BE2C (cell line): ENCODE data around the gene SLC8B1.

Source experiments
- DNase-seq: peaks from one replicate; pipeline ENCODE4 v3.0.0-alpha.2; 2020
- H3K27me3 ChIP-seq: fragments of 250-450 bp; sonication (Bioruptor Pico); 2 replicates; pipeline ENCODE4 v1.5.1; 2020; ENCODE audit warnings: mild to moderate bottlenecking
- H3K36me3 ChIP-seq: fragments of 250-450 bp; sonication (Bioruptor Pico); 2 replicates; pipeline ENCODE4 v1.5.1; 2020; ENCODE audit warnings: mild to moderate bottlenecking
- H3K4me1 ChIP-seq: fragments of 250-450 bp; sonication (Bioruptor Pico); 2 replicates; pipeline ENCODE4 v1.5.1; 2020
- H3K4me3 ChIP-seq: 2 replicates; pipeline ENCODE4 v1.5.1; 2011; ENCODE audit warnings: low read depth, low read length
- H3K9me3 ChIP-seq: fragments of 250-450 bp; sonication (Bioruptor Pico); 2 replicates; pipeline ENCODE4 v1.5.1; 2020
- TF ChIP-seq, protein P1 (sequence below): IDR thresholded peaks from 2 replicates; pipeline ENCODE4 v1.5.1; 2012; ENCODE audit warnings: mild to moderate bottlenecking, low read depth, low read length

The SLC8B1 gene

DNA sequence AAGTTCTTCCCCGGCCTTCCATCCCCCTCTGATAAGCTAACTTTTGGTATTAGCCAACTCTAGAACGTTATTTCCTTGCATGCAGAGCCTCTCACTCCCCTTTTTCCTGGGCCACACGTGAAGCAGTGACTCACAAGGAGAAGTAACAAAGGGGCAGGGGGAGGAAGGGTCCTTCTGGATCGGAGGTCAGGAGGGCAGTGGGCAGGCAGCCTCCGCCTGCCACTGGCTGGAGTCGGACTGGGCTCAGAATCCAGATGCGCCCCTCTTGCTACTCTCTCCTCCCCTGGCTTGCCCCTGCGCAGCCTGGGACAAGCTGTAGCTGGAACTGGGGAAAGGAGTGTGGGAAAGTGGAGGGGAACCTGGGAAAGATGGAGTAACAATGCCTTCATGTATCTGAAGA is 58.6 kb downstream of the SLC8B1 start:
- Histone ChIP-seq H3K4me3 (no peak overlapping the region), H3K36me3 (peaks cover 4% of the 10 kb centered on the region), H3K9me3 (no peaks in the 10 kb centered on the region), H3K4me1 (peaks cover 9% of the 10 kb centered on the region), H3K27me3 (no peaks in the 10 kb centered on the region)
- TF ChIP-seq, protein P1, sequence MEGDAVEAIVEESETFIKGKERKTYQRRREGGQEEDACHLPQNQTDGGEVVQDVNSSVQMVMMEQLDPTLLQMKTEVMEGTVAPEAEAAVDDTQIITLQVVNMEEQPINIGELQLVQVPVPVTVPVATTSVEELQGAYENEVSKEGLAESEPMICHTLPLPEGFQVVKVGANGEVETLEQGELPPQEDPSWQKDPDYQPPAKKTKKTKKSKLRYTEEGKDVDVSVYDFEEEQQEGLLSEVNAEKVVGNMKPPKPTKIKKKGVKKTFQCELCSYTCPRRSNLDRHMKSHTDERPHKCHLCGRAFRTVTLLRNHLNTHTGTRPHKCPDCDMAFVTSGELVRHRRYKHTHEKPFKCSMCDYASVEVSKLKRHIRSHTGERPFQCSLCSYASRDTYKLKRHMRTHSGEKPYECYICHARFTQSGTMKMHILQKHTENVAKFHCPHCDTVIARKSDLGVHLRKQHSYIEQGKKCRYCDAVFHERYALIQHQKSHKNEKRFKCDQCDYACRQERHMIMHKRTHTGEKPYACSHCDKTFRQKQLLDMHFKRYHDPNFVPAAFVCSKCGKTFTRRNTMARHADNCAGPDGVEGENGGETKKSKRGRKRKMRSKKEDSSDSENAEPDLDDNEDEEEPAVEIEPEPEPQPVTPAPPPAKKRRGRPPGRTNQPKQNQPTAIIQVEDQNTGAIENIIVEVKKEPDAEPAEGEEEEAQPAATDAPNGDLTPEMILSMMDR: no peak
- no peak for DNase-seq

DNA sequence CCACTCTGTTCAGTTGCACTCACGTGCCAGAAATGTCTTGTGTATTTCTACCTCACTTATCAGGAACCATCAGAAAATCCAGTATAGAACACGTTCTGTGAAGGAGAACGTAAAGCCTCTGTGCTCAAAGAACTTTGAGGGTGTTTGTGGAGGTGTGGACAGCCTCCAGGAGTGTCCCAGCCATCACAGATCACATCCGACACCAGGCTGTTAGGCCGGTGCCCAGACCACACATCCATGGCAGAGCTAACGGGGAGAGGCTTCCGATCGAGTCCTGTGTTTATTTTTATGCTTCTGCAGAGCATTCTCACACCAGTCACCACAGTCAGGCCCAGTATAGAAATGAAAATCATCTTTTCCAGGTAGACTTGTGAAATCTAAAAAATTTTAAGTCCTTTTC is 60.1 kb downstream of the SLC8B1 start:
- Histone ChIP-seq H3K4me1 (peaks cover 9% of the 10 kb centered on the region), H3K4me3 (no peak overlapping the region), H3K27me3 (no peaks in the 10 kb centered on the region), H3K9me3 (no peaks in the 10 kb centered on the region), H3K36me3 (peaks cover 6% of the 10 kb centered on the region)
- no peak for DNase-seq
- TF ChIP-seq, protein P1: no peak

DNA sequence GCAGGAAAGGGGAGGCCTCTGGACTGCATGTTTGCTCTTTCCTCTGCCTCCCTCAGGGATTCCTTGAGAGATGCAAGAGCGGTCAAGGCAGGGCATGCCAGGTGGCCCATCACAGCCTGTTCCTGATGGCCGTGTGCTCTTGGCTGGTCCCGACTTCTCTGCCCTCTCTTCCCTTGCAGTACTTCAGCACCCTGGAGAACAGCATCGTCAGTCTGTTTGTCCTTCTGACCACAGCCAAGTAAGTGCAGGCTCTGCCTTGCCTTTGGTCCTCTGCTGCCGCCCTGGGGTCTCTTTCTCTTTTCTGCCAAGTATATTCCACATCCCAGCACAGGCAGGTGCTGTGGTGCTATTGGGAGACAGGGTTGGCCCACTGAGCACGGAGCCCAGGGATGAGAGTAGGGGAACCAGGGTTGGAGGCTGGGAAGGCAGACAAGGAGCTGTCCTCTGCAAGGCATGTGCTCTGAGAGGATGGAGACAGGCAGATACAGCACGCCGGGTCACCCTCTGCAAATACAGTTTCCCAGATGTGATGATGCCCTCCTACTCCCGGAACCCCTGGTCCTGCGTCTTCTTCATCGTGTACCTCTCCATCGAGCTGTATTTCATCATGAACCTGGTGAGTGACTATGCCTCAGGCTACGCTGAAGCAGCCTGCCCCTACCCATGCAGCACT is 61.7 kb downstream of the SLC8B1 start:
- no peaks in the 10 kb centered on the region for H3K27me3 ChIP-seq
- TF ChIP-seq, protein P1: no peak
- peaks cover 6% of the 10 kb centered on the region for H3K36me3 ChIP-seq
- peaks cover 9% of the 10 kb centered on the region for H3K4me1 ChIP-seq
- H3K9me3 ChIP-seq: no peaks in the 10 kb centered on the region
- no peak overlapping the region for H3K4me3 ChIP-seq
- DNase-seq: no peak

DNA sequence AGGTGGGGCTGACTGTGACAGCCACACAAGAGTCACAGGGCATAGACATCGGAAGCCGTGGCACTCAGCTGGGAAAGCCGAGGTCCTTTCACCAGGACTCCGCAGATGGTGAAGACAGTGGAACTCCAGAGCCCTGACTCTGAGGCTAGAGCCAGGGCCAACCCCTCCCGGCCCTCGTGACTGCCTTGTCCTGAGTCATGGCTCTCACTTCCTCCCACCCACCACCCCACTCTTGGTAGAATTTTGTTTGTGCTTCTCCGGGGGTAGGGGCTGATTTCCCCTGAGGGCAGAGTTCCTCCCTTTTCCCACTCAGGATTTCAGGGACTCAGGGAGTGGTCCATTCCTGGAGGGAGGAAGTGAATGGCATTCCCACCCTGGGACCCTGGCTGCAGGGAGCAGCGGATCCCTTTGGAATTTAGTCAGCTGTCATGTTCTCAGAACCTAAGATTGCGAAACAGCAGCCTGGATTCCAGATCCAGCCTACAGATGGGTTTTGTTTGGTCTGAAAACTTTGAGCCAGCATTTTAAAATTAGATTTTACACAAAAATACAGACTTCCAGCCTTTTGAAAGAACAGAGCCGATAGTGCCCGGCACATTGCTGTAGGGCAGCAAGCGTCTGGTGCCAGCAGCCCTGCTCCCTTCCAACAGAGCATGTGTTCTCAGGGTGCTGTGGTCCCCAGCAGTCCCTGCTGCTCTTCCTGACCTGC is 62.9 kb downstream of the SLC8B1 start:
- Histone ChIP-seq H3K4me1 (peaks cover 9% of the 10 kb centered on the region), H3K9me3 (no peaks in the 10 kb centered on the region), H3K27me3 (no peaks in the 10 kb centered on the region), H3K36me3 (peaks cover 13% of the 10 kb centered on the region), H3K4me3 (no peak overlapping the region)
- peak; percentile 43 for DNase-seq
- TF ChIP-seq, protein P1: no peak

DNA sequence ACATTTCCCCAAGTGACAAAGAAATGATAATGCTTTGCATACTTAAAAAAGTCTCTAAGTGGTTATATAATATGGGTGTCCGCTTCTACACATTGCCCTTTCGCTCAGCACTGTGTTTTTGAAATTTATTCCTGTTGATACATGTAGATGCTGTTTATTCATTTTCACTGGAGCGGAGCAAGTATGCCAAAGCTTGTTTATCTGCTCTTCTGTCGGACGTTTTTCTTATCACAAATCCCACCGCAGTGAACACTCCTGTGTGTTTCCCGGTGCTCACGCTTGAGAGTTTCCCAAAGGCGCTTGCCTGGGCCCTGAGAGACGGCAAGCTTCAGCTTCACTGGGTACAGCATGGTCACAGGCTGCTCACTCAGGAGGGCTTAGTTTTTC is 63.5 kb downstream of the SLC8B1 start:
- Histone ChIP-seq H3K36me3 (peaks cover 13% of the 10 kb centered on the region), H3K4me3 (no peak overlapping the region), H3K4me1 (peaks cover 9% of the 10 kb centered on the region), H3K9me3 (no peaks in the 10 kb centered on the region), H3K27me3 (no peaks in the 10 kb centered on the region)
- TF ChIP-seq, protein P1: no peak
- DNase-seq: no peak

DNA sequence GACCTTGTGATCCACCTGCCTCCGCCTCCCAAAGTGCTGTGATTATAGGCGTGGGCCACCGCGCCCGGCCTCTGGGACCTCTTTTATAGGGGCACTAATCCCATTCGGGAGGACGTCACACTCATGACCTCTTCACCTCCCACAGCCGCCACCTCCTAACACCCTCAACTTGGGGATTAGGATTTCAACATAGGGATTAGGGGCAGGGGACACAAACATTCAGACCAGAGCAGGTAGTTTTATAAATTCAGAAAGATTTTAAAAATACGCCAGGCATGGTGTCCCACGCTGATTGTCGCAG is 64.2 kb downstream of the SLC8B1 start:
- TF ChIP-seq, protein P1: no peak
- Histone ChIP-seq H3K36me3 (peaks cover 13% of the 10 kb centered on the region), H3K4me3 (no peak overlapping the region), H3K4me1 (peaks cover 9% of the 10 kb centered on the region), H3K27me3 (no peaks in the 10 kb centered on the region), H3K9me3 (no peaks in the 10 kb centered on the region)
- no peak for DNase-seq
